DND-41 (cell line): ENCODE data around the gene RRM1.

Experiments used
- ATAC-seq: fragments of 200-7000 bp; cut with Tn5 transposase; 3 replicates; pipeline ENCODE4 v1.9.1; 2021; ENCODE audit warnings: low read depth; ENCODE audit not compliant: insufficient read depth
- DNase-seq: peaks from one replicate; pipeline ENCODE4 v3.0.0-alpha.2; 2020
- H2AFZ ChIP-seq: 2 replicates; pipeline ENCODE4 v1.6.0; 2012; ENCODE audit warnings: low read depth, low read length
- H3K27ac ChIP-seq: 2 replicates; pipeline ENCODE4 v1.5.1; 2012; ENCODE audit warnings: low read length, inconsistent platforms
- H3K27me3 ChIP-seq: fragments of 200-600 bp; sonication (generic); 2 replicates; pipeline ENCODE4 v1.6.0; 2012; ENCODE audit warnings: low read length, mild to moderate bottlenecking, inconsistent platforms; ENCODE audit not compliant: insufficient read depth, poor library complexity
- H3K36me3 ChIP-seq: 2 replicates; pipeline ENCODE4 v1.5.1; 2012; ENCODE audit warnings: low read length, inconsistent platforms; ENCODE audit not compliant: insufficient read depth
- H3K4me1 ChIP-seq: 2 replicates; pipeline ENCODE4 v1.5.1; 2012; ENCODE audit warnings: mild to moderate bottlenecking, low read length; ENCODE audit not compliant: insufficient read depth
- H3K4me2 ChIP-seq: 2 replicates; pipeline ENCODE4 v1.6.0; 2012; ENCODE audit warnings: mild to moderate bottlenecking, moderate library complexity, low read length, inconsistent platforms; ENCODE audit not compliant: insufficient read depth
- H3K4me3 ChIP-seq, 2 experiments: fragments of 200-600 bp in 1 of 2; shearing (Covaris generic) in 1 of 2; 2 replicates each; pipeline ENCODE4 v1.5.1; 2012 to 2016; ENCODE audit warnings: inconsistent platforms in 2 of 2, low read length in 2 of 2, mild to moderate bottlenecking in 2 of 2, low read depth in 1 of 2, moderate library complexity in 1 of 2
- H3K79me2 ChIP-seq: 2 replicates; pipeline ENCODE4 v1.6.0; 2012; ENCODE audit warnings: low read length, inconsistent platforms; ENCODE audit not compliant: insufficient read depth
- H3K9ac ChIP-seq: 2 replicates; pipeline ENCODE4 v1.6.0; 2012; ENCODE audit warnings: low read depth, mild to moderate bottlenecking, inconsistent platforms, low read length, moderate library complexity
- H3K9me3 ChIP-seq: 2 replicates; pipeline ENCODE4 v1.5.1; 2012; ENCODE audit warnings: low read length, moderate library complexity, mild to moderate bottlenecking, inconsistent platforms; ENCODE audit not compliant: insufficient read depth, severe bottlenecking
- H4K20me1 ChIP-seq: 2 replicates; pipeline ENCODE4 v1.6.0; 2012; ENCODE audit warnings: low read length; ENCODE audit not compliant: insufficient read depth
- EZH2 ChIP-seq: IDR thresholded peaks from 3 replicates; pipeline ENCODE4 v1.6.1; 2012; ENCODE audit warnings: borderline replicate concordance, low read depth, mild to moderate bottlenecking, moderate library complexity, low read length, inconsistent platforms; ENCODE audit not compliant: severe bottlenecking
- TF ChIP-seq, protein P1 (sequence below): IDR thresholded peaks from 2 replicates; pipeline ENCODE4 v1.5.1; 2012; ENCODE audit warnings: borderline replicate concordance, low read length, moderate library complexity, mild to moderate bottlenecking; ENCODE audit not compliant: poor library complexity, severe bottlenecking; ENCODE audit errors: extremely low read depth

RRM1 gene

DNA sequence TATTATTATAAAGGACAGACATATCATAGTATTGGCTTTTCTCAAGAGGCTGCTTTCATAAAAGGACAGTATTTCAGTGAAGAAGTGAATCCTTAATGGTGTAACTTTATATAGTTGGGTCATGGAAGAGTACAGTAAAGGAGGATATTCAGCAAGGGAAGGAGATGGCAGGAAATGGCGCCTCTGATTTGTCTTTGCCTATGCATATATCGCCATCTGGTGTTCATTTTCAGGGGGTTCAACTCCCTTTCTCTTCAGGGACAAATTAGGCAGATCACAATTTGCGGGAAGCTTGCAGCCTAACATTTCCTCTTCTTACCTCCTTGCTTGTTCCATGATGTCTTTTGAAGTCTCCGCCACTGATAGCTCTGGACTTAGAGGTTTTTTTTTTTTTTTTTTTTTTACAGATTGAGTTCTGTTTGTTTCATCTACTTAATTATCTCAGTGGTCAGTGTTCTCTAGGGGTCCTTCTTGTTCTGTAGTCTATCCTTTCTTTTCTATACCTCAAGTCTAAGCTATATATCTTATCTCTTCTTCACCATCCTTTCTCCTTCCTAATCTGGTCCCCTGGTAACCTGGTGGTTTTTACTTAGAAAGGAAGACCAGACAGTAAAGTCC, 21.8 kb upstream of the RRM1 start:
- Histone ChIP-seq H3K27ac (peak overlapping the region; percentile 58), H3K27me3 (no peaks in the 10 kb centered on the region), H3K9ac (no peak overlapping the region), H4K20me1 (no peaks in the 10 kb centered on the region), H3K4me1 (peaks cover 19% of the 10 kb centered on the region), H3K36me3 (peaks cover 56% of the 10 kb centered on the region), H3K9me3 (no peaks in the 10 kb centered on the region), H2AFZ (peak overlapping the region; percentile 41), H3K4me3 (no peak overlapping the region), H3K4me2 (no peak overlapping the region), H3K79me2 (peaks cover 2% of the 10 kb centered on the region; the same call in 1 of the 2 replicates)
- ATAC-seq, result peak; percentile 91
- TF ChIP-seq EZH2, result no peak
- TF ChIP-seq, protein P1, sequence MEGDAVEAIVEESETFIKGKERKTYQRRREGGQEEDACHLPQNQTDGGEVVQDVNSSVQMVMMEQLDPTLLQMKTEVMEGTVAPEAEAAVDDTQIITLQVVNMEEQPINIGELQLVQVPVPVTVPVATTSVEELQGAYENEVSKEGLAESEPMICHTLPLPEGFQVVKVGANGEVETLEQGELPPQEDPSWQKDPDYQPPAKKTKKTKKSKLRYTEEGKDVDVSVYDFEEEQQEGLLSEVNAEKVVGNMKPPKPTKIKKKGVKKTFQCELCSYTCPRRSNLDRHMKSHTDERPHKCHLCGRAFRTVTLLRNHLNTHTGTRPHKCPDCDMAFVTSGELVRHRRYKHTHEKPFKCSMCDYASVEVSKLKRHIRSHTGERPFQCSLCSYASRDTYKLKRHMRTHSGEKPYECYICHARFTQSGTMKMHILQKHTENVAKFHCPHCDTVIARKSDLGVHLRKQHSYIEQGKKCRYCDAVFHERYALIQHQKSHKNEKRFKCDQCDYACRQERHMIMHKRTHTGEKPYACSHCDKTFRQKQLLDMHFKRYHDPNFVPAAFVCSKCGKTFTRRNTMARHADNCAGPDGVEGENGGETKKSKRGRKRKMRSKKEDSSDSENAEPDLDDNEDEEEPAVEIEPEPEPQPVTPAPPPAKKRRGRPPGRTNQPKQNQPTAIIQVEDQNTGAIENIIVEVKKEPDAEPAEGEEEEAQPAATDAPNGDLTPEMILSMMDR, result peak; percentile 98
- DNase-seq, result peak; percentile 69

DNA sequence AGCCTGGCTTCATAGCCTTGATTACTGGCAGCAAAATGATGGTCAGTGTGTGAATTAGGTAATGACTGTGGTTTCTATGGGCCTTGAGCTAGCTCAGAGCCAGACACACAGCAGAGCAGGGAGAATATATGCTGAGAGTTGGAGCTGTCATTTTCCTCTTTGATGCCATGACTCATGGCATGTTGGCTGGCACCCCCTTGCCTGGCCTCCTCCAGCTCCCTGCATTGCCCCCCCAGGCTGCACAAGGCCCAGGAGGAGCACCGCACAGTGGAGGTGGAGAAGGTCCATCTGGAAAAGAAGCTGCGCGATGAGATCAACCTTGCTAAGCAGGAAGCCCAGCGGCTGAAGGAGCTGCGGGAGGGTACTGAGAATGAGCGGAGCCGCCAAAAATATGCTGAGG, 20.3 kb upstream of the RRM1 start:
- H3K9ac ChIP-seq, result no peak overlapping the region
- no peaks in the 10 kb centered on the region for H3K9me3 ChIP-seq
- H3K79me2 ChIP-seq, result peaks cover 2% of the 10 kb centered on the region; the same call in 1 of the 2 replicates
- no peak for TF ChIP-seq EZH2
- no peaks in the 10 kb centered on the region for H4K20me1 ChIP-seq
- no peak overlapping the region for H3K4me3 ChIP-seq
- peaks cover 7% of the 10 kb centered on the region for H3K4me1 ChIP-seq
- no peak overlapping the region for H3K27ac ChIP-seq
- no peaks in the 10 kb centered on the region for H3K27me3 ChIP-seq
- no peak overlapping the region for H2AFZ ChIP-seq
- peaks cover 47% of the 10 kb centered on the region for H3K36me3 ChIP-seq
- ATAC-seq, result no peak
- no peak overlapping the region for H3K4me2 ChIP-seq
- DNase-seq, result no peak

DNA sequence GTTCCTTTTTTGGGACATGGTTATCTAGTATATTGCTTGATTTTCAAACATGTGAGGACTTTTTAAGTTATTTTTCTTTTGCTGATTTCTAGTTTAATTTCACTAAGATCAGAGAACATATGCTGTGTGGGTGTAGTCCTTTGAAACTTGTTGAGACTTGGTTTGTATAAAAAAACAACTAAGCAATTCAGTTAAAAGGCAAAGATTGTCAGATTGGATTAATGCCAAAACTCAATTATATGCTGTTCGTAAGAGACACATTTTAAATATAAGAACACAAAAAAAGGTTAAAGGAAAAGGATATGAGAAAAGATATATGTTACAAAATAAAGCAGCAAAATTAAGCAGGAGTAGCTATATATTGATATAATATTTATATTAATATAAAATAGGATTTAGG, 17.8 kb upstream of the RRM1 start:
- H3K9ac ChIP-seq, result no peak overlapping the region
- no peak for TF ChIP-seq EZH2
- TF ChIP-seq, protein P1, result no peak
- no peak for ATAC-seq

DNA sequence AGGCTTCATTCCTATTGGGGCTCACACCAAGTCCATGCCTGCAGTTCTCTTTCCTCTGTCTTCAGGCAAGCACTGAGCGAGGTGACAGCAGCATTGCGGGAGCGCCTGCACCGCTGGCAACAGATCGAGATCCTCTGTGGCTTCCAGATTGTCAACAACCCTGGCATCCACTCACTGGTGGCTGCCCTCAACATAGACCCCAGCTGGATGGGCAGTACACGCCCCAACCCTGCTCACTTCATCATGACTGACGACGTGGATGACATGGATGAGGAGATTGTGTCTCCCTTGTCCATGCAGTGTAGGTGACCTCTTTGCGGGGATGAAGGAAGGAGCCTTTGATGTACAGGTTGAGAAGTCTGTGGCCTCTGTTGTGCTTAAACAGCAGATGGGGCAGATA, 11.4 kb upstream of the RRM1 start:
- H3K4me2 ChIP-seq, result no peak overlapping the region
- TF ChIP-seq EZH2, result no peak
- TF ChIP-seq, protein P1, result no peak
- H3K9me3 ChIP-seq, result no peaks in the 10 kb centered on the region
- H4K20me1 ChIP-seq, result no peaks in the 10 kb centered on the region
- H3K9ac ChIP-seq, result no peak overlapping the region
- no peak overlapping the region for H3K27ac ChIP-seq
- H3K27me3 ChIP-seq, result no peaks in the 10 kb centered on the region
- no peak overlapping the region for H2AFZ ChIP-seq
- DNase-seq (no peak), ATAC-seq (no peak)
- H3K4me1 ChIP-seq, result no peaks in the 10 kb centered on the region
- peaks cover 67% of the 10 kb centered on the region for H3K36me3 ChIP-seq
- H3K4me3 ChIP-seq, result no peak overlapping the region
- no peaks in the 10 kb centered on the region for H3K79me2 ChIP-seq

More for the DNA sequence above, 17.8 kb upstream of the RRM1 start:
- H3K27ac ChIP-seq, result no peak overlapping the region
- no peak overlapping the region for H3K4me3 ChIP-seq
- peaks cover 2% of the 10 kb centered on the region; the same call in 1 of the 2 replicates for H3K79me2 ChIP-seq
- H3K4me1 ChIP-seq, result peaks cover 7% of the 10 kb centered on the region
- no peak overlapping the region for H3K4me2 ChIP-seq
- H3K9me3 ChIP-seq, result no peaks in the 10 kb centered on the region
- H3K27me3 ChIP-seq, result no peaks in the 10 kb centered on the region
- peaks cover 45% of the 10 kb centered on the region for H3K36me3 ChIP-seq
- no peaks in the 10 kb centered on the region for H4K20me1 ChIP-seq
- DNase-seq, result no peak
- H2AFZ ChIP-seq, result no peak overlapping the region
